GM12878 (cell line): ENCODE measurements around the gene SLC2A5. TPM values are rescaled to one million over a fixed set of nuclear protein-coding genes. Genes with fewer than 3 reads are reported as not detected.

Experiments
- ATAC-seq: fragments of 200-7000 bp; cut with Tn5 transposase; 3 replicates; pipeline ENCODE4 v1.9.1; 2020; ENCODE audit warnings: mild to moderate bottlenecking, moderate library complexity
- BruUV-seq: library from RNA; stranded (reverse); fragments of 400-500 nt; replicated peaks from 2 replicates; lab custom pipeline; 2021; lab: Mats Ljungman, UMichigan
- CTCF ChIA-PET: fragments of 300-600 bp; sonication (Branson Sonifier 250); formaldehyde crosslinking; extraction: SDS; loops from one replicate; lab custom pipeline; 2021; ENCODE audit warnings: inconsistent platforms; lab: Yijun Ruan, JAX
- POLR2A ChIA-PET: fragments of 350-600 bp; formaldehyde crosslinking; extraction: SDS; loops from one replicate; lab custom pipeline; 2021; ENCODE audit warnings: inconsistent platforms; lab: Charles Lee
- RAD21 ChIA-PET: fragments of 300-600 bp; sonication (Branson Sonifier 250); formaldehyde crosslinking; loops from one replicate; lab custom pipeline; 2023; ENCODE audit warnings: antibody characterized with exemption; ENCODE audit not compliant: unreplicated experiment; lab: Charles Lee
- SMC1A ChIA-PET: fragments of 300-600 bp; sonication (Branson Sonifier 250); formaldehyde crosslinking; loops from one replicate; lab custom pipeline; 2023; ENCODE audit not compliant: unreplicated experiment, uncharacterized antibody; lab: Charles Lee
- DNase-seq: peaks from one replicate; pipeline ENCODE4 v3.0.0-alpha.2; 2011; ENCODE audit warnings: low read depth, low spot score
- FAIRE-seq: peaks from 3 replicates; lab custom pipeline; 2011; peaks lifted over from hg19 to GRCh38; lab: Jason Lieb, UNC
- H2AFZ ChIP-seq: 2 replicates; pipeline ENCODE4 v1.6.0; 2011; ENCODE audit warnings: low read depth, low read length, control low read depth; ENCODE audit not compliant: control insufficient read depth
- H3K27ac ChIP-seq: 2 replicates; pipeline ENCODE4 v1.5.1; 2011; ENCODE audit warnings: control low read depth; ENCODE audit not compliant: control insufficient read depth, insufficient read depth
- H3K27me3 ChIP-seq, 2 experiments: replicated peaks in 1 of 2; 2 replicates each; pipeline versions ENCODE4 v1.6.0 to v1.6.1; 2011; ENCODE audit warnings: low read length in 1 of 2; ENCODE audit not compliant: control insufficient read depth in 2 of 2, insufficient read depth in 2 of 2
- H3K36me3 ChIP-seq, 2 experiments: 2 replicates each; pipeline ENCODE4 v1.5.1; 2011; ENCODE audit warnings: low read length in 1 of 2; ENCODE audit not compliant: control insufficient read depth in 2 of 2, insufficient read depth in 2 of 2
- H3K4me1 ChIP-seq: 2 replicates; pipeline ENCODE4 v1.6.1; 2011; ENCODE audit warnings: mild to moderate bottlenecking, low read length, moderate library complexity, mixed read lengths; ENCODE audit not compliant: control insufficient read depth, insufficient read depth
- H3K4me2 ChIP-seq: 2 replicates; pipeline ENCODE4 v1.6.0; 2011; ENCODE audit warnings: control low read depth; ENCODE audit not compliant: control insufficient read depth, insufficient read depth
- H3K4me3 ChIP-seq: fragments of 200-600 bp; sonication (generic); 2 replicates; pipeline ENCODE4 v1.5.1; 2016
- H3K79me2 ChIP-seq: 2 replicates; pipeline ENCODE4 v1.6.0; 2011; ENCODE audit warnings: low read length; ENCODE audit not compliant: control insufficient read depth, insufficient read depth
- H3K9ac ChIP-seq: 2 replicates; pipeline ENCODE4 v1.8.0; 2011; ENCODE audit warnings: low read length, control low read depth, mixed read lengths; ENCODE audit not compliant: control insufficient read depth, insufficient read depth
- H3K9me3 ChIP-seq: replicated peaks from 3 replicates; pipeline ENCODE4 v1.5.1; 2011; ENCODE audit warnings: mild to moderate bottlenecking, low read length; ENCODE audit not compliant: control insufficient read depth, insufficient read depth
- H4K20me1 ChIP-seq: 2 replicates; pipeline ENCODE4 v1.6.0; 2011; ENCODE audit not compliant: control insufficient read depth, insufficient read depth
- FOXM1 ChIP-seq: IDR thresholded peaks from 2 replicates; pipeline ENCODE4 v1.6.1; 2012; ENCODE audit warnings: low read depth, mild to moderate bottlenecking, inconsistent platforms, low read length, moderate library complexity
- KLF5 ChIP-seq: fragments of 450-650 bp; IDR thresholded peaks from 2 replicates; pipeline ENCODE4 v1.6.1; 2014; ENCODE audit warnings: mild to moderate bottlenecking; ENCODE audit not compliant: partially characterized antibody
- ZNF207 ChIP-seq: fragments of 450-650 bp; IDR thresholded peaks from 2 replicates; pipeline ENCODE4 v1.6.1; 2014; ENCODE audit warnings: antibody characterized with exemption, mild to moderate bottlenecking, borderline replicate concordance
- WGBS: methylation state at CpG from one replicate; pipeline ENCODE4 v1.1.6; 2016; ENCODE audit warnings: low lambda C conversion rate; ENCODE audit not compliant: insufficient replicate concordance, insufficient coverage; ENCODE audit errors: missing lambda C conversion rate; 5-methylcytosine and 5-hydroxymethylcytosine counted together
- in situ Hi-C: fragments of 300-500 bp; cut with MboI; formaldehyde crosslinking; loops from 9 replicates; pipeline ENCODE4 v1.14.3; 2018; ENCODE audit warnings: mixed read lengths
- intact Hi-C: fragments of 100-400 bp; cut with micrococcal nuclease; formaldehyde crosslinking; loops from one replicate; pipeline ENCODE4 v1.14.2; 2022; ENCODE audit not compliant: unreplicated experiment
- polyA plus RNA-seq, 11 experiments: library from polyadenylated mRNA; depleted of rRNA in 4 of 11; unstranded in 6 of 11; stranded (reverse) in 5 of 11; fragments of >200 nt; fragmentation: Nextera tagmentation in 4 of 11; fragmentation: Illumina TruSeq in 1 of 11; extraction: Ambion mirVana in 4 of 11; extraction: Trizol in 1 of 11; gene quantifications; 1 replicate in 1 of 11; 2 replicates in 10 of 11; pipeline versions ENCODE4 v1.2.1 to v1.2.3, GENCODE V29; 2011 to 2016; ENCODE audit warnings: inconsistent platforms in 2 of 11, missing spikeins in 2 of 11, low read depth in 1 of 11
- total RNA-seq, 4 experiments: library from RNA; depleted of rRNA in 3 of 4; stranded (reverse); fragments of >200 nt in 3 of 4; fragmentation: Illumina TruSeq in 1 of 4; extraction: Trizol in 1 of 4; gene quantifications; 2 replicates each; pipeline versions ENCODE4 v1.2.1 to v1.2.3, GENCODE V29; 2013 to 2021
- TF ChIP-seq, protein P1 (sequence below): IDR thresholded peaks from 2 replicates; pipeline ENCODE4 v1.6.1; 2012; ENCODE audit warnings: low read depth, low read length, improper control_type of control experiment
- TF ChIP-seq, protein P2 (sequence below): fragments of 450-650 bp; conservative IDR thresholded peaks from 2 replicates; pipeline ENCODE4 v1.6.1; 2017; ENCODE audit warnings: mild to moderate bottlenecking, moderate library complexity
- TF ChIP-seq, protein P3 (sequence below), 3 experiments: IDR thresholded peaks in 2 of 3; conservative IDR thresholded peaks in 1 of 3; 2 replicates each; pipeline ENCODE4 v1.5.1; 2011; ENCODE audit warnings: low read depth in 3 of 3, low read length in 3 of 3, mild to moderate bottlenecking in 3 of 3, control low read depth in 2 of 3, moderate library complexity in 2 of 3, inconsistent platforms in 1 of 3, mixed read lengths in 1 of 3; ENCODE audit not compliant: control insufficient read depth in 2 of 3, insufficient read depth in 1 of 3; ENCODE audit errors: extremely low read depth in 1 of 3
- TF ChIP-seq, protein P4 (sequence below): fragments of 450-650 bp; formaldehyde crosslinking; IDR thresholded peaks from 2 replicates; pipeline ENCODE4 v1.4.0; 2022; ENCODE audit warnings: mild to moderate bottlenecking, moderate library complexity

SLC2A5 gene
- total and polyA plus RNA-seq, 10 of the 15 experiments (the other 5 are each of a cell fraction or from before 2014, with no cell fraction given), result 4.5 to 76.6 (median 23.9) TPM

DNA sequence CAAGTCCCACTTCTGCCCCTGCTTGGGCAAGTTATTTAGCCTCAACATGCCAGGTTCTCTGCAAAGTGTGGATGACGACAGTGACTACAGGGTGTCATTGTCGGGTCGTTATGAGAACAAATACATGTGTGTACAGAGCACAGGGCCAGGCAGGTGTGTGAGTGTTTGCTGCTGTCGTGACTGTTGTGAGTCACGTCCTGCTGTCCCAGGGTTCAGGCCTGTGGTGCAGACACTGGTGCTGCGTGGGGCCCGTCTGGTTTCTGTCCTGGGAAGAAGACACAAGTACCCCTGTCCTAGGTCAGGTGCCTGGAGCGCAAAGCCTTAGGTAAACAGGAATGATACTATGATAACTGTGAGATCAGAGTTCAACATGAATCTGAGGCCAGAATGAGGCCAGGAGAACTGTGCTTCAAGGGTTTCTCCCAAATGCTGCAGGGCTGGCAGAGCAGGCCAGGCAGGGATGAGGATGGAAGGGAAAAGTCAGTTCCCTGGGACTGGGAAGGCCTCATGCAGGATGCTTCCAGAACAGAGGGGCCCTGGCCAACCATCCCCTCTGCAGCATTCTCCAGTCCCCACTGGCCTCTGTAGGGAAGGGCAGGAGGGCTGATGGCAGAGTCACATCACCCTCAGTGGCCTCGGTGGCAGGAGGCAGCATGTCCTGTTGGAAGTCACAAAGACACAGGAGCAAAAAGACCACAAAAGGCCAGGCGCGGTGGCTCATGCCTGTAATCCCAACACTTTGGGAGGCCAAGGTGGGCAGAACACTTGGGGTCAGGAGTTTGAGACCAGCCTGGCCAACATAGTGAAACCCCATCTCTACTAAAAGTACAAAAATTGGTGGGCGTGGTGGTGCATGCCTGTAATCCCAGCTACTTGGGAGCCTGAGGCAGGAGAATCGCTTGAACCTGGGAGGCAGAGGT, 43.8 kb upstream of the SLC2A5 start:
- RAD21 ChIA-PET, result interaction anchor here (3.1 kb wide), 1 partner anchor 83 kb away, joined by 59 read pairs; no protein-coding TSS in a partner anchor
- no peak overlapping the region for H3K4me2 ChIP-seq
- H3K36me3 ChIP-seq, result no peaks in the 10 kb centered on the region
- CTCF ChIA-PET, result interaction anchor here (1.0 to 6.5 kb wide), 8 partner anchors 8 to 194 kb away, joined by 3 to 117 read pairs (median 14); no protein-coding TSS in a partner anchor
- in situ Hi-C loops, result loop anchor here (5.0 kb wide), 1 partner anchor 84 kb away; no protein-coding TSS in a partner anchor
- intact Hi-C loops, result loop anchor here (5.0 kb wide), 1 partner anchor 129 kb away; no protein-coding TSS in a partner anchor
- peaks cover 19% of the 10 kb centered on the region for H3K4me1 ChIP-seq
- WGBS, result 76% methylated on average over 11 of the region's 13 CpGs
- no peak for FAIRE-seq
- DNase-seq, result no peak
- H3K27me3 ChIP-seq, result no peaks in the 10 kb centered on the region
- SMC1A ChIA-PET, result interaction anchor here (1.2 to 3.9 kb wide), 6 partner anchors 19 to 88 kb away, joined by 3 to 43 read pairs (median 4); no protein-coding TSS in a partner anchor
- no peaks in the 10 kb centered on the region for H4K20me1 ChIP-seq
- H3K4me3 ChIP-seq, result no peak overlapping the region
- no peak overlapping the region for H3K27ac ChIP-seq
- H3K9me3 ChIP-seq, result no peaks in the 10 kb centered on the region
- no TSS peak for BruUV-seq
- H3K79me2 ChIP-seq, result no peaks in the 10 kb centered on the region
- ATAC-seq, result no peak
- H3K9ac ChIP-seq, result no peak overlapping the region
- H2AFZ ChIP-seq, result no peak overlapping the region
- POLR2A ChIA-PET, result interaction anchor here (0.6 kb wide), 1 partner anchor 300 kb away, joined by 8 read pairs; no protein-coding TSS in a partner anchor
- TF ChIP-seq KLF5 (no peak), ZNF207 (no peak), FOXM1 (no peak)
- TF ChIP-seq, protein P1, sequence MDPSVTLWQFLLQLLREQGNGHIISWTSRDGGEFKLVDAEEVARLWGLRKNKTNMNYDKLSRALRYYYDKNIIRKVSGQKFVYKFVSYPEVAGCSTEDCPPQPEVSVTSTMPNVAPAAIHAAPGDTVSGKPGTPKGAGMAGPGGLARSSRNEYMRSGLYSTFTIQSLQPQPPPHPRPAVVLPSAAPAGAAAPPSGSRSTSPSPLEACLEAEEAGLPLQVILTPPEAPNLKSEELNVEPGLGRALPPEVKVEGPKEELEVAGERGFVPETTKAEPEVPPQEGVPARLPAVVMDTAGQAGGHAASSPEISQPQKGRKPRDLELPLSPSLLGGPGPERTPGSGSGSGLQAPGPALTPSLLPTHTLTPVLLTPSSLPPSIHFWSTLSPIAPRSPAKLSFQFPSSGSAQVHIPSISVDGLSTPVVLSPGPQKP, result no peak
- TF ChIP-seq, protein P2, sequence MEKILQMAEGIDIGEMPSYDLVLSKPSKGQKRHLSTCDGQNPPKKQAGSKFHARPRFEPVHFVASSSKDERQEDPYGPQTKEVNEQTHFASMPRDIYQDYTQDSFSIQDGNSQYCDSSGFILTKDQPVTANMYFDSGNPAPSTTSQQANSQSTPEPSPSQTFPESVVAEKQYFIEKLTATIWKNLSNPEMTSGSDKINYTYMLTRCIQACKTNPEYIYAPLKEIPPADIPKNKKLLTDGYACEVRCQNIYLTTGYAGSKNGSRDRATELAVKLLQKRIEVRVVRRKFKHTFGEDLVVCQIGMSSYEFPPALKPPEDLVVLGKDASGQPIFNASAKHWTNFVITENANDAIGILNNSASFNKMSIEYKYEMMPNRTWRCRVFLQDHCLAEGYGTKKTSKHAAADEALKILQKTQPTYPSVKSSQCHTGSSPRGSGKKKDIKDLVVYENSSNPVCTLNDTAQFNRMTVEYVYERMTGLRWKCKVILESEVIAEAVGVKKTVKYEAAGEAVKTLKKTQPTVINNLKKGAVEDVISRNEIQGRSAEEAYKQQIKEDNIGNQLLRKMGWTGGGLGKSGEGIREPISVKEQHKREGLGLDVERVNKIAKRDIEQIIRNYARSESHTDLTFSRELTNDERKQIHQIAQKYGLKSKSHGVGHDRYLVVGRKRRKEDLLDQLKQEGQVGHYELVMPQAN, result no peak
- TF ChIP-seq, protein P3, sequence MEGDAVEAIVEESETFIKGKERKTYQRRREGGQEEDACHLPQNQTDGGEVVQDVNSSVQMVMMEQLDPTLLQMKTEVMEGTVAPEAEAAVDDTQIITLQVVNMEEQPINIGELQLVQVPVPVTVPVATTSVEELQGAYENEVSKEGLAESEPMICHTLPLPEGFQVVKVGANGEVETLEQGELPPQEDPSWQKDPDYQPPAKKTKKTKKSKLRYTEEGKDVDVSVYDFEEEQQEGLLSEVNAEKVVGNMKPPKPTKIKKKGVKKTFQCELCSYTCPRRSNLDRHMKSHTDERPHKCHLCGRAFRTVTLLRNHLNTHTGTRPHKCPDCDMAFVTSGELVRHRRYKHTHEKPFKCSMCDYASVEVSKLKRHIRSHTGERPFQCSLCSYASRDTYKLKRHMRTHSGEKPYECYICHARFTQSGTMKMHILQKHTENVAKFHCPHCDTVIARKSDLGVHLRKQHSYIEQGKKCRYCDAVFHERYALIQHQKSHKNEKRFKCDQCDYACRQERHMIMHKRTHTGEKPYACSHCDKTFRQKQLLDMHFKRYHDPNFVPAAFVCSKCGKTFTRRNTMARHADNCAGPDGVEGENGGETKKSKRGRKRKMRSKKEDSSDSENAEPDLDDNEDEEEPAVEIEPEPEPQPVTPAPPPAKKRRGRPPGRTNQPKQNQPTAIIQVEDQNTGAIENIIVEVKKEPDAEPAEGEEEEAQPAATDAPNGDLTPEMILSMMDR (IDR thresholded peaks at IDR 0.05 in 2 of 3, conservative IDR thresholded peaks at IDR 0.05 in 1 of 3; ENCODE audit: control insufficient read depth in 2 of 3, extremely low read depth in 1 of 3, insufficient read depth in 1 of 3, low read depth in 3 of 3, low read length in 3 of 3), result no peak
- TF ChIP-seq, protein P4, sequence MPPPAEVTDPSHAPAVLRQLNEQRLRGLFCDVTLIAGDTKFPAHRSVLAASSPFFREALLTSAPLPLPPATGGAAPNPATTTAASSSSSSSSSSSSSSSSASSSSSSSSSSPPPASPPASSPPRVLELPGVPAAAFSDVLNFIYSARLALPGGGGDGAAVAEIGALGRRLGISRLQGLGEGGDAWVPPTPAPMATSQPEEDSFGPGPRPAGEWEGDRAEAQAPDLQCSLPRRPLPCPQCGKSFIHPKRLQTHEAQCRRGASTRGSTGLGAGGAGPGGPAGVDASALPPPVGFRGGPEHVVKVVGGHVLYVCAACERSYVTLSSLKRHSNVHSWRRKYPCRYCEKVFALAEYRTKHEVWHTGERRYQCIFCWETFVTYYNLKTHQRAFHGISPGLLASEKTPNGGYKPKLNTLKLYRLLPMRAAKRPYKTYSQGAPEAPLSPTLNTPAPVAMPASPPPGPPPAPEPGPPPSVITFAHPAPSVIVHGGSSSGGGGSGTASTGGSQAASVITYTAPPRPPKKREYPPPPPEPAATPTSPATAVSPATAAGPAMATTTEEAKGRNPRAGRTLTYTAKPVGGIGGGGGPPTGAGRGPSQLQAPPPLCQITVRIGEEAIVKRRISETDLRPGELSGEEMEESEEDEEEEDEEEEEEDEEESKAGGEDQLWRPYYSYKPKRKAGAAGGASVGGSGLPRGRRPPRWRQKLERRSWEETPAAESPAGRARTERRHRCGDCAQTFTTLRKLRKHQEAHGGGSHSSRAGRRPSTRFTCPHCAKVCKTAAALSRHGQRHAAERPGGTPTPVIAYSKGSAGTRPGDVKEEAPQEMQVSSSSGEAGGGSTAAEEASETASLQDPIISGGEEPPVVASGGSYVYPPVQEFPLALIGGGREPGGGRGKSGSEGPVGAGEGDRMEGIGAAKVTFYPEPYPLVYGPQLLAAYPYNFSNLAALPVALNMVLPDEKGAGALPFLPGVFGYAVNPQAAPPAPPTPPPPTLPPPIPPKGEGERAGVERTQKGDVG, result no peak
